Activated CD4-positive, alpha-beta T cell treated with anti-CD3 and anti-CD28 coated beads for 36 hours (primary cell): ENCODE results near the gene RAC2. TPM values are rescaled to one million over a fixed set of nuclear protein-coding genes. Genes with fewer than 3 reads are reported as not detected.
A peak's percentile ranks its signal among the peaks of the same experiment; 100 is the strongest.

Experiments
- ATAC-seq: fragments of 200-7000 bp; cut with Tn5 transposase; one replicate; pipeline ENCODE4 v1.10.0; 2021; ENCODE audit warnings: mild to moderate bottlenecking, moderate library complexity
- CTCF ChIA-PET: fragments of 350-600 bp; sonication (Branson Sonifier 250); formaldehyde crosslinking; loops from one replicate; lab custom pipeline; 2021; ENCODE audit warnings: antibody characterized with exemption; lab: Charles Lee
- POLR2A ChIA-PET: fragments of 350-600 bp; sonication (Branson Sonifier 250); formaldehyde crosslinking; loops from one replicate; lab custom pipeline; 2021; ENCODE audit warnings: antibody characterized with exemption, inconsistent platforms; lab: Charles Lee
- DNase-seq: peaks from one replicate; pipeline ENCODE4 v3.0.0-alpha.2; 2020
- H3K27ac Mint-ChIP-seq: one replicate; pipeline ENCODE4 v1.8.0; 2021; ENCODE audit warnings: mixed read lengths
- H3K27me3 Mint-ChIP-seq: one replicate; pipeline ENCODE4 v1.8.0; 2021; ENCODE audit warnings: mixed read lengths
- H3K36me3 Mint-ChIP-seq: one replicate; pipeline ENCODE4 v1.8.0; 2021; ENCODE audit warnings: low read depth, mixed read lengths
- H3K4me1 Mint-ChIP-seq: one replicate; pipeline ENCODE4 v1.8.0; 2021; ENCODE audit warnings: mixed read lengths
- H3K4me3 Mint-ChIP-seq: one replicate; pipeline ENCODE4 v1.8.0; 2021; ENCODE audit warnings: mild to moderate bottlenecking, moderate library complexity, mixed read lengths
- H3K9me3 Mint-ChIP-seq: one replicate; pipeline ENCODE4 v1.8.0; 2021; ENCODE audit warnings: low read depth, mixed read lengths
- intact Hi-C, 2 experiments: fragments of 100-400 bp; cut with DNase I in 1 of 2; cut with micrococcal nuclease in 1 of 2; formaldehyde crosslinking; loops; one replicate each; pipeline versions ENCODE4 v1.14.2 to v1.15.1; 2022 to 2024; cut with DNase I, micrococcal nuclease
- total RNA-seq, 2 experiments: library from RNA; stranded (reverse); gene quantifications; one replicate each; pipeline ENCODE4 v1.2.3, GENCODE V29; 2021

RAC2 gene
- total RNA-seq, 2 experiments from 2014 or later = 692 to 930 TPM

DNA sequence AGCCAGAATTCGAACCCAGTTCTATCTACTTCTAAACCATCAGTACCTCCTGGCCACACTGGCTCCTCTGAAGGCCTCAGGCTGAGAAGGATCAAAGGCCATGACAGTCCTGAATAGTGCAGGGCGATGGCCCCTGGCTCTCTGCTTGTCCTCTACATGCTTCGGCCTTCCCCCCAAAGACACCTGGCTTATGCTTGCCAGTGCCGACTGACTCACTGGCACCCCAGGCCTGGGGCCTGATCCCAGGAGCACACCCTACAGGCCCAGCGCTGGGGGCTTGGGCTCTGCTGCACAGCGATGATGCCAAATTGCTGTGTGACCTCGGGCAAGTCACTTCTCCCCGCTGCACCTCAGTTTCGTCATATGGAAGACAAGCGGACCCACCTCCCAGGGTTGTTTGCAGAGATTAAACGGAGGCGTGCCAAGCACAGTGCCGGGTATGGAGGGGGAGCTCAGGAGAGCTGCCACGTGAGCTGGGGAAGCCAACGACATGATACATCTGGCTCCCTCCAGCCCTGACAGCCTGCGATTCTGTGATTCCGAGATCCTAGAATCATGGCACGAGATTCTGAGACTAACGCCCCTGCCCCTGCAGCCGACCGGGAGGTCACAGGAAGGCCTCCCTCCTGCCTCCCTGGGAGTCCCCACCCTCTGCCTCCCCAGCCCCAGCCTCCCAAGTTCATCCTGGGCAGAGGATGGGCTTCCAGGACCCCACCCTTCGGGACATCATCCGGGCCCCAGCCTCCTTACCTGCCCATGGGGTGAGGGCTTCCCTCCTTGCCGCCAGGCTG lies 32.8 kb downstream of the RAC2 start:
- no peaks in the 10 kb centered on the region for H3K27me3 Mint-ChIP-seq
- ChIA-PET POLR2A (no interaction called here), CTCF (interaction anchor here (0.7 to 3.2 kb wide), 3 partner anchors 12 to 454 kb away, joined by 3 to 16 read pairs (median 3); no protein-coding TSS in a partner anchor)
- H3K27ac Mint-ChIP-seq = no peak overlapping the region
- H3K36me3 Mint-ChIP-seq = peaks cover 12% of the 10 kb centered on the region
- intact Hi-C loops = no loop called here
- H3K4me3 Mint-ChIP-seq = no peak overlapping the region
- no peaks in the 10 kb centered on the region for H3K9me3 Mint-ChIP-seq
- DNase-seq (peak; percentile 7), ATAC-seq (no peak)
- H3K4me1 Mint-ChIP-seq = peaks cover 45% of the 10 kb centered on the region

DNA sequence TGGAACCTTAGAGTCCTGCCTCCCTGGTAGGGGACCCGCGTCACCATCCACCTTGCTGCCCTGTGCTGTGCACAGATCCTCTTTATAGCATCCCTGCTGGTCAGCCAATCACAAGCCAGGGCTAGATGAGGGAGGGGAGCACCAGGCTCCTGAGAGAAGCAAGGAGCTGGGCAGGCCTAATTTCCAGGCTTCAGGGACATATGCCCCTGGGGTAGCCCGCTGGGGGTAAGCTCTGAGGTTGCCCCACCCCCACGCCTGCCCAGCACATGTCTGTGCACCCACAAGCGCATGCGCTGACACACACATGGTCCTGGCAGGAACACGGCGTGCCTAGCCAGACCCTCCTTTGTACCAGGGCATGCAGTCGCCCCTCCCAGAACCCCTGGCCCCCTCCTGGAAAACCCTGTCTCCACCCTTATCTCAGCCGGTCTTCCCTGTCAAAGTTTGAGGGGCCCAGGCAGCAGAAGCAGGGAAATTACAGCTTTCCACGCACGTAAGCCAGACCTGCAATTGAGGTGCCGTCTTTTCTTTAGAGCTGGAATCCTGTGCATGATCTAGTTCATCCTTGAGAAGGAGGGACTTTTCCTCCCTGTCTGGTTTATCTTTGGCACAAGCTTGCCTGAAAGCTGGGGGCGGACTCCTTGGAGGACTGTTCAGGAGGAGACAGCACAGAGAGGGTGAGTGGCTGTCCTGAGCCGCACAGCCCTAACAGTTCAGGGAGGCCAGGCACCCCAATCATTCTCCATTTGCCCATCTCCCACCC lies 33.8 kb downstream of the RAC2 start:
- Mint-ChIP-seq H3K27me3 (no peaks in the 10 kb centered on the region), H3K36me3 (peaks cover 5% of the 10 kb centered on the region), H3K9me3 (no peaks in the 10 kb centered on the region), H3K27ac (no peak overlapping the region), H3K4me3 (no peak overlapping the region), H3K4me1 (peaks cover 41% of the 10 kb centered on the region)
- ChIA-PET CTCF (interaction anchor here (0.6 to 3.2 kb wide), 5 partner anchors 11 to 453 kb away, joined by 3 to 16 read pairs (median 3); partner anchors contain the start of gene IFT27), POLR2A (no interaction called here)
- no peak for ATAC-seq
- intact Hi-C loops = no loop called here
- peak; percentile 16 for DNase-seq

GRCh38 chr22:37209140-37209845 lies 34.8 kb downstream of the RAC2 start:
- Mint-ChIP-seq H3K27ac (no peak overlapping the region), H3K4me1 (peaks cover 43% of the 10 kb centered on the region), H3K9me3 (no peaks in the 10 kb centered on the region), H3K4me3 (no peak overlapping the region), H3K36me3 (peaks cover 5% of the 10 kb centered on the region), H3K27me3 (no peaks in the 10 kb centered on the region)
- intact Hi-C loops = no loop called here
- ATAC-seq = no peak
- peak; percentile 3 for DNase-seq
- ChIA-PET CTCF (interaction anchor here (0.6 to 3.2 kb wide), 6 partner anchors 10 to 433 kb away, joined by 3 to 16 read pairs (median 4); partner anchors contain the start of gene IFT27), POLR2A (interaction anchor here (0.6 to 1.0 kb wide), 2 partner anchors 10 to 26 kb away, joined by 3 read pairs; no protein-coding TSS in a partner anchor)

DNA sequence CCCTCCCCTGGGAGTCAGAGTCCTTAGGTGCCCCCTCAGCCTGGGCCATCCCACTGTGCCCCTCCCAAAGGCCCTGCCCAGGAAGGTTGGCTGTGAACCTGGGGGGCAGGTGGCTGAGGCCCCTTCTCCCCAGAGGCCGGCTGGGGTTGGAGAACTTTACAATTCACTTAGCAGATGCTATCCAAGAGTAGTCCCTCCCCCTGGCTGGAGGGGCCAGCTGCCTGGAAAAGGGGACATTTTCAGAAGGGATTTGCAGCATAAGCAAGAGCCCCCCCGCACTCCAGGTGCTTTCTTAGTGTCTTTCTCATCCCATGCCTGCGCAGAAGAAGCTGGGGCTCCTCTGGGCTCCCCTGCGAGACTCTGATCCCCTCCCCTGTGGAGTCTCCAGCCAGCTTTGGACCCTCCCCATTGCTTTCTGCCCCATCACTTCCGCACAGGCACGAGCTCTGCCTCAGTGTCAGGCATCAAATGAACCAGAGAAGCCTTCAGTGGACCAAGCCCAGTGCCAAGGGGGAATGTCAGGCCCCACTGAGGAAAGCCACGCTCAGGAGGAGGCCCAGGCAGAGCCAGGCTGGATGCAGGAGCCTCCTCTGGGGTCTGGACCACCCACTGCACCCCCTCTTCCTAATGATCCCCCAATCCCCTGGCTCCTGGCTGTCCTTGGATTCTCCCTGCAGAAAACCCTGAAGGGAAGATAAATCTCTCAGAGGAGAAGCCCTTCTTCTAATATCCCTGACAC lies 35.5 kb downstream of the RAC2 start:
- DNase-seq (peak; percentile 6), ATAC-seq (no peak)
- H3K36me3 Mint-ChIP-seq = peaks cover 3% of the 10 kb centered on the region
- H3K27me3 Mint-ChIP-seq = no peaks in the 10 kb centered on the region
- intact Hi-C loops = no loop called here
- ChIA-PET CTCF (interaction anchor here (0.6 to 3.2 kb wide), 6 partner anchors 9 to 231 kb away, joined by 3 to 16 read pairs (median 4); no protein-coding TSS in a partner anchor), POLR2A (interaction anchor here (0.6 to 1.0 kb wide), 2 partner anchors 10 to 25 kb away, joined by 3 read pairs; no protein-coding TSS in a partner anchor)
- peaks cover 43% of the 10 kb centered on the region for H3K4me1 Mint-ChIP-seq
- peak overlapping the region; percentile 42 for H3K27ac Mint-ChIP-seq
- no peak overlapping the region for H3K4me3 Mint-ChIP-seq
- H3K9me3 Mint-ChIP-seq = no peaks in the 10 kb centered on the region

GRCh38 chr22:37207981-37208380 lies 36.1 kb downstream of the RAC2 start:
- intact Hi-C loops = no loop called here
- Mint-ChIP-seq H3K9me3 (no peaks in the 10 kb centered on the region), H3K27ac (peak overlapping the region; percentile 42), H3K4me1 (peaks cover 43% of the 10 kb centered on the region), H3K36me3 (peaks cover under 1% of the 10 kb centered on the region), H3K27me3 (no peaks in the 10 kb centered on the region), H3K4me3 (no peak overlapping the region)
- ATAC-seq (peak; percentile 28), DNase-seq (peak; percentile 39)
- CTCF ChIA-PET = interaction anchor here (1.3 to 3.2 kb wide), 2 partner anchors 8 to 10 kb away, joined by 7 to 16 read pairs; no protein-coding TSS in a partner anchor
- POLR2A ChIA-PET = interaction anchor here (1.0 kb wide), 1 partner anchor 11 kb away, joined by 3 read pairs; no protein-coding TSS in a partner anchor

DNA sequence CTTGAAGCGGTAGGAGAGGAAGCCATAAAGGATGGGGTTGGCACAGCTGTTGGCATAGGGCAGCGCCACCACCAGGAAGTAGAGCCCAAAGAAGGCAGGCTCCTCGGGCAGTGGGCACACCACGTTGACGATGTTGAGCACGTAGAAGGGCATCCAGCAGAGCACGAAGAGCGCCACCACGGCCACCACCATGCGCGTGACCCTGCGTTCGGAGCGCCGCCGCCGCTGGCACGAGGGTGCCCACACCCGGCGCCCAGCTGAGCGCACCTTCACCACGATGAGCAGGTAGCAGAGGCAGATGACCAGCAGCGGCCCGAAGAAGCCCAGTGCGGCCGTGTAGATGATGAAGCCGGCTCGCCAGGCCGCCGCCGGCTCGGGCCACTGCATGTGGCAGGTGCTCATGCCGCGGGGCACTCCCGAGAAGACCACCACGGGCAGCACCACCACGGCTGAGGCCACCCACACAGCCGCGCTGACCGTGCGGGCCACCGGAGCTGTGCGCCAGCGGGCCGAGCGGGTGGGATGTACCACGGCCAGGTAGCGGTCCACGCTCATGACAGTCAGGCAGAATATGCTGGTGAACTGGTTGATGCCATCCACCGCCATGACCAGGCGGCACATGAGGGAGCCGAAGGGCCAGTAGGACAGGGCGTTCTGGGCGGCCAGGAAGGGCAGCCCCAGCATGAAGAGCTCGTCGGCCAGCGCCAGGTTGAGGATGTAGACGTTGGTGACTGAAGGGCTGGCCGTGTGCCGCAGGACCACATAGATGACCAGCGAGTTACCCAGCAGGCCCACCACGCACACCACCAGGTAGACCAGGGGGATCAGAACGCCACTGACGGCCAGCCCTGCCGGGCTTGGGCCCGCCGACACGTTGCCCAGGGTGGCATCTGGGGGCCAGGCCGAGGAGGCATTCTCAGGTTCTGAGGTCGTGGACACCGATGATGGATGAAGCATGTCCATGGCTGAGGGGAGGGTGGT lies 36.9 kb downstream of the RAC2 start:
- ChIA-PET POLR2A (no interaction called here), CTCF (no interaction called here)
- H3K4me1 Mint-ChIP-seq = peaks cover 37% of the 10 kb centered on the region
- no peaks in the 10 kb centered on the region for H3K9me3 Mint-ChIP-seq
- ATAC-seq (no peak), DNase-seq (peak; percentile 3)
- H3K27ac Mint-ChIP-seq = no peak overlapping the region
- intact Hi-C loops = no loop called here
- no peak overlapping the region for H3K4me3 Mint-ChIP-seq
- no peaks in the 10 kb centered on the region for H3K36me3 Mint-ChIP-seq
- no peaks in the 10 kb centered on the region for H3K27me3 Mint-ChIP-seq

- Mint-ChIP-seq H3K4me3 (no peak overlapping the region), H3K36me3 (no peaks in the 10 kb centered on the region), H3K27ac (peak overlapping the region; percentile 48), H3K27me3 (no peaks in the 10 kb centered on the region), H3K4me1 (peaks cover 38% of the 10 kb centered on the region), H3K9me3 (no peaks in the 10 kb centered on the region)
- intact Hi-C loops = no loop called here
- ATAC-seq (no peak), DNase-seq (peak; percentile 6)
- CTCF ChIA-PET = interaction anchor here (1.0 to 1.2 kb wide), 3 partner anchors 11 to 161 kb away, joined by 3 to 4 read pairs (median 3); no protein-coding TSS in a partner anchor
- POLR2A ChIA-PET = interaction anchor here (1.5 kb wide), 1 partner anchor 13 kb away, joined by 6 read pairs; no protein-coding TSS in a partner anchor
Measured at GRCh38 chr22:37206118-37206840, 37.8 kb downstream of the RAC2 start.

DNA sequence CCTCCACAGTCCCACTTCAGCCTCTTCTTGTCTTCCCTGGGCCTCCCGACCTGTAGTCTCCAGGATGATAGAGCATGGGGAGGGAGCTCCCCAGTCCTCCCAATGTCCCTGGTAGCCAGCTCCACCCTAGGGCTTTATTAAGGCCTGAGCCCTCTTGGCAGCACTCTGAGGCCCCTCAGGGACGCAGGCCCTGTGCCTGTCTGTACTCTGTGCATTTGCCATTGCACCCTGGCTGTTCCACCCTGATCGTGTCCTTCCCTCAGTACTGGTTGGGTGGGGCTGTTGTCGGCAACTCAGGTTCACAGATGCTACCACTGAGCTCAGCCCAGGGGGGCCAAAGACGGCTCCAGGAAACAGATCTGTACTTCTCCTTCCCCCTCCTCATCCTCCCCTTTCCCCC lies 39.0 kb downstream of the RAC2 start:
- Mint-ChIP-seq H3K4me3 (no peak overlapping the region), H3K9me3 (no peaks in the 10 kb centered on the region), H3K27ac (no peak overlapping the region), H3K27me3 (no peaks in the 10 kb centered on the region), H3K4me1 (peaks cover 38% of the 10 kb centered on the region), H3K36me3 (no peaks in the 10 kb centered on the region)
- ATAC-seq (no peak), DNase-seq (peak; percentile 8)
- intact Hi-C loops = no loop called here
- ChIA-PET CTCF (interaction anchor here (1.0 to 1.2 kb wide), 3 partner anchors 12 to 160 kb away, joined by 3 to 4 read pairs (median 3); no protein-coding TSS in a partner anchor), POLR2A (interaction anchor here (0.6 to 1.5 kb wide), 2 partner anchors 14 to 854 kb away, joined by 4 to 6 read pairs; no protein-coding TSS in a partner anchor)

DNA sequence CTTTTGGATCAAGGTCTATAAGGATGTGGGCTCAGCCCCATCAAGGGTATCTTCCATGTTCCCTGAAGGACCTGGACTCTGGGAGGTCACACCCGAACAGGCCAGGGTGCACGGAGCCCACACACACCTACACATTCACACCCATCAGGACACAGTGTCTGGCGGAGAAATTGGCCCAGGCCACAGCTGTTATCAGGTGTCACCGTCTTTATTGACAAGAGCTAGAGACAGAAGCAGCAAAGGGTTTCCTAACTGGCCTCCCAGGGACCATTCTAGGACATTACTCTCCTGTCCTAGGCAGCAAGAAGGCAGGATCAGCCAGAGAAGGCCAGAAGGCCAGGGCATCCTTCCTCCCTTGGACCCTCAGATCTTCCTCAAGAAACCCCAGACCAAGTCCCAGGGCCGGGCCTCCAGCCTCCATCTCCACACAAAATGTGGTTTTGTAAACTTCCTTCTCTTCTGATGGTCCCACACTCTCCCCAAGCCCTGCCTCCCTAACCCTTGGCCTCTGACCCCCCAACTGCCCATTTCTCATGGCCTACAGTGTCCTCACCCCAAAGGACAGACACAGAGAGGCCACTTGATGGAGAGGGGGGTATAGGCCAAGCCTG lies 39.9 kb downstream of the RAC2 start:
- no peak overlapping the region for H3K27ac Mint-ChIP-seq
- intact Hi-C loops = no loop called here
- peak; percentile 5 for DNase-seq
- ChIA-PET POLR2A (no interaction called here), CTCF (no interaction called here)
- no peak for ATAC-seq
- no peaks in the 10 kb centered on the region for H3K36me3 Mint-ChIP-seq
- no peak overlapping the region for H3K4me3 Mint-ChIP-seq
- no peaks in the 10 kb centered on the region for H3K9me3 Mint-ChIP-seq
- peaks cover 43% of the 10 kb centered on the region for H3K4me1 Mint-ChIP-seq
- H3K27me3 Mint-ChIP-seq = no peaks in the 10 kb centered on the region
